Astrocyte (in vitro differentiated cells and primary cell): ENCODE measurements around the gene IQGAP1. TPM values are rescaled to one million over a fixed set of nuclear protein-coding genes. Genes with fewer than 3 reads are reported as not detected.

Source experiments
- DNase-seq: peaks from one replicate; pipeline ENCODE4 v3.0.0-alpha.2; 2010; ENCODE audit warnings: low read depth
- FAIRE-seq: peaks from 2 replicates; lab custom pipeline; 2011; peaks lifted over from hg19 to GRCh38; lab: Jason Lieb, UNC
- H2AFZ ChIP-seq: 2 replicates; pipeline ENCODE4 v1.6.0; 2012; ENCODE audit warnings: low read depth, low read length, inconsistent platforms
- H3K27ac ChIP-seq: 2 replicates; pipeline ENCODE4 v1.5.1; 2011; ENCODE audit warnings: low read depth, low read length, inconsistent platforms
- H3K27me3 ChIP-seq: 2 replicates; pipeline ENCODE4 v1.6.0; 2011; ENCODE audit warnings: low read length, inconsistent platforms; ENCODE audit not compliant: insufficient read depth
- H3K36me3 ChIP-seq: 2 replicates; pipeline ENCODE4 v1.5.1; 2011; ENCODE audit warnings: low read length, inconsistent platforms; ENCODE audit not compliant: insufficient read depth
- H3K4me1 ChIP-seq: 2 replicates; pipeline ENCODE4 v1.5.1; 2011; ENCODE audit warnings: low read length, inconsistent platforms; ENCODE audit not compliant: insufficient read depth
- H3K4me2 ChIP-seq: 2 replicates; pipeline ENCODE4 v1.6.0; 2012; ENCODE audit warnings: low read length, inconsistent platforms
- H3K4me3 ChIP-seq: 2 replicates; pipeline ENCODE4 v1.5.1; 2011; ENCODE audit warnings: low read depth, mild to moderate bottlenecking, low read length, inconsistent platforms; ENCODE audit not compliant: insufficient read depth
- H3K79me2 ChIP-seq: 2 replicates; pipeline ENCODE4 v1.6.0; 2012; ENCODE audit warnings: mild to moderate bottlenecking, low read length, inconsistent platforms; ENCODE audit not compliant: insufficient read depth
- H3K9ac ChIP-seq: 2 replicates; pipeline ENCODE4 v1.6.0; 2012; ENCODE audit warnings: mild to moderate bottlenecking, low read length, inconsistent platforms
- H3K9me3 ChIP-seq: 2 replicates; pipeline ENCODE4 v1.5.1; 2012; ENCODE audit warnings: low read depth, mild to moderate bottlenecking, low read length, inconsistent platforms; ENCODE audit not compliant: insufficient read depth
- H4K20me1 ChIP-seq: 2 replicates; pipeline ENCODE4 v1.6.0; 2012; ENCODE audit warnings: low read length, inconsistent platforms; ENCODE audit not compliant: insufficient read depth
- H3K27ac Mint-ChIP-seq: one replicate; pipeline ENCODE4 v1.8.0; 2021; ENCODE audit warnings: mild to moderate bottlenecking, mixed read lengths; ENCODE audit not compliant: unreplicated experiment
- H3K27me3 Mint-ChIP-seq: one replicate; pipeline ENCODE4 v1.8.0; 2021; ENCODE audit warnings: low read depth, mixed read lengths; ENCODE audit not compliant: unreplicated experiment
- H3K36me3 Mint-ChIP-seq: one replicate; pipeline ENCODE4 v1.8.0; 2021; ENCODE audit warnings: low read depth, mixed read lengths; ENCODE audit not compliant: unreplicated experiment
- H3K4me1 Mint-ChIP-seq: one replicate; pipeline ENCODE4 v1.8.0; 2021; ENCODE audit warnings: low read depth, mixed read lengths; ENCODE audit not compliant: unreplicated experiment
- H3K4me3 Mint-ChIP-seq: one replicate; pipeline ENCODE4 v1.8.0; 2021; ENCODE audit warnings: mild to moderate bottlenecking, moderate library complexity, mixed read lengths; ENCODE audit not compliant: unreplicated experiment
- H3K9me3 Mint-ChIP-seq: one replicate; pipeline ENCODE4 v1.8.0; 2021; ENCODE audit warnings: mild to moderate bottlenecking, mixed read lengths; ENCODE audit not compliant: unreplicated experiment
- CTCF ChIP-seq: IDR thresholded peaks from 2 replicates; pipeline ENCODE4 v1.5.1; 2011; ENCODE audit warnings: low read depth, mild to moderate bottlenecking, inconsistent platforms, low read length, moderate library complexity; ENCODE audit not compliant: insufficient read depth
- EZH2 ChIP-seq: IDR thresholded peaks from 2 replicates; pipeline ENCODE4 v1.6.1; 2012; ENCODE audit warnings: mild to moderate bottlenecking, low read length, inconsistent platforms; ENCODE audit not compliant: insufficient read depth
- total RNA-seq: library from RNA; stranded (reverse); gene quantifications from 2 replicates; pipeline ENCODE4 v1.2.1, GENCODE V29; 2021

The IQGAP1 gene
- total RNA-seq, 1 donor from 2014 or later: 226 TPM

DNA sequence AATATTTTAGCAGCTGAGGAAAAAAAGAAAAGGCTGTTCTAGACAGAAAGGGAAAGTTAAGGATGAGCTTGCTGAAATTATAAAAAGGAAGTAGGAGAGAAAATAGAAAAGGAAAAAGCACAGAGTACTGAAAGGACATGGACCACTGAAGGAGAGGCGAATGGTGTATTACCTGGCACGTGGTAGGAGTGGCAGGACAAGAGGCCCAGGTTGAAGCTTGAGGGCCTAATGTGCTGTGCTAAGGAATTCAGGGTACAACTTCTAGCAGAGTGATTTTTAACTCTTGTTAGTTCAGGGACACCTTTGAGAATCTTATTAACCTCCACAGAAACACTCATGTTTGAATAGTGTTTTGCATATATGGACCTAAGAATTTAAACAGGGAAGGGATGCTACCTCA lies 81.7 kb downstream of the IQGAP1 start:
- Histone ChIP-seq H3K9me3 (no peaks in the 10 kb centered on the region), H3K27me3 (no peaks in the 10 kb centered on the region), H3K4me3 (no peak overlapping the region), H3K36me3 (peaks cover 60% of the 10 kb centered on the region), H3K27ac (no peak overlapping the region), H4K20me1 (peaks cover 51% of the 10 kb centered on the region), H2AFZ (no peak overlapping the region), H3K4me2 (no peak overlapping the region), H3K79me2 (peaks cover 4% of the 10 kb centered on the region), H3K9ac (no peak overlapping the region), H3K4me1 (peaks cover 17% of the 10 kb centered on the region)
- H3K36me3 Mint-ChIP-seq: peaks cover 32% of the 10 kb centered on the region
- DNase-seq: no peak
- H3K27me3 Mint-ChIP-seq: no peaks in the 10 kb centered on the region
- peaks cover 19% of the 10 kb centered on the region for H3K4me1 Mint-ChIP-seq
- H3K27ac Mint-ChIP-seq: no peak overlapping the region
- no peak for FAIRE-seq
- no peak overlapping the region for H3K4me3 Mint-ChIP-seq
- no peaks in the 10 kb centered on the region for H3K9me3 Mint-ChIP-seq
- TF ChIP-seq EZH2 (no peak), CTCF (no peak)

- Histone ChIP-seq H3K4me1 (peaks cover 10% of the 10 kb centered on the region), H3K4me2 (no peak overlapping the region), H3K27ac (no peak overlapping the region), H3K9ac (no peak overlapping the region), H4K20me1 (peaks cover 49% of the 10 kb centered on the region), H3K4me3 (no peak overlapping the region), H3K79me2 (peaks cover 4% of the 10 kb centered on the region), H3K9me3 (no peaks in the 10 kb centered on the region), H2AFZ (no peak overlapping the region), H3K27me3 (no peaks in the 10 kb centered on the region), H3K36me3 (peaks cover 61% of the 10 kb centered on the region)
- Mint-ChIP-seq H3K27ac (peak overlapping the region; percentile 22), H3K4me3 (no peak overlapping the region), H3K36me3 (peaks cover 32% of the 10 kb centered on the region), H3K9me3 (no peaks in the 10 kb centered on the region), H3K27me3 (no peaks in the 10 kb centered on the region), H3K4me1 (peaks cover 12% of the 10 kb centered on the region)
- no peak for TF ChIP-seq CTCF
- DNase-seq (no peak), FAIRE-seq (no peak)
Observed at GRCh38 chr15:90470453-90470852, 82.4 kb downstream of the IQGAP1 start.

- Histone ChIP-seq H3K4me3 (no peak overlapping the region), H3K27ac (no peak overlapping the region), H3K9ac (no peak overlapping the region), H3K9me3 (no peaks in the 10 kb centered on the region), H3K36me3 (peaks cover 61% of the 10 kb centered on the region), H3K27me3 (no peaks in the 10 kb centered on the region), H2AFZ (no peak overlapping the region), H3K4me2 (no peak overlapping the region), H3K4me1 (peaks cover 3% of the 10 kb centered on the region), H3K79me2 (peaks cover 4% of the 10 kb centered on the region), H4K20me1 (peaks cover 42% of the 10 kb centered on the region)
- H3K27me3 Mint-ChIP-seq: no peaks in the 10 kb centered on the region
- peak overlapping the region; percentile 22 for H3K27ac Mint-ChIP-seq
- FAIRE-seq (no peak), DNase-seq (no peak)
- no peaks in the 10 kb centered on the region for H3K9me3 Mint-ChIP-seq
- H3K36me3 Mint-ChIP-seq: peaks cover 29% of the 10 kb centered on the region
- peaks cover 6% of the 10 kb centered on the region for H3K4me1 Mint-ChIP-seq
- TF ChIP-seq EZH2 (no peak), CTCF (no peak)
- no peak overlapping the region for H3K4me3 Mint-ChIP-seq
Observed at GRCh38 chr15:90471126-90471525, 83.1 kb downstream of the IQGAP1 start.
